GM23248 (cell line): ENCODE measurements around the gene TLE3. TPM values are rescaled to one million over a fixed set of nuclear protein-coding genes. Genes with fewer than 3 reads are reported as not detected.

Experiments
- DNase-seq: peaks from one replicate; pipeline ENCODE4 v3.0.0-alpha.2; 2015
- H2AFZ ChIP-seq: fragments of 200-600 bp; sonication (generic); 2 replicates; pipeline ENCODE4 v1.6.1; 2016; ENCODE audit warnings: antibody characterized with exemption
- H3F3A ChIP-seq: fragments of 200-600 bp; sonication (generic); 2 replicates; pipeline ENCODE4 v1.6.1; 2016; ENCODE audit warnings: mild to moderate bottlenecking, antibody characterized with exemption, mixed run types; ENCODE audit not compliant: insufficient read depth
- H3K27ac ChIP-seq: fragments of 200-600 bp; sonication (generic); 2 replicates; pipeline ENCODE4 v1.5.1; 2016; ENCODE audit warnings: mild to moderate bottlenecking
- H3K27me3 ChIP-seq: fragments of 200-600 bp; sonication (generic); replicated peaks from 2 replicates; pipeline ENCODE4 v1.6.1; 2016; ENCODE audit warnings: mild to moderate bottlenecking; ENCODE audit not compliant: insufficient read depth
- H3K36me3 ChIP-seq: fragments of 200-600 bp; sonication (generic); 2 replicates; pipeline ENCODE4 v1.6.1; 2016; ENCODE audit warnings: low read depth, mild to moderate bottlenecking
- H3K4me1 ChIP-seq: fragments of 200-600 bp; sonication (generic); 2 replicates; pipeline ENCODE4 v1.6.1; 2016; ENCODE audit warnings: mild to moderate bottlenecking; ENCODE audit not compliant: insufficient read depth
- H3K4me2 ChIP-seq: fragments of 200-600 bp; sonication (generic); one replicate; pipeline ENCODE4 v1.6.1; 2016; ENCODE audit warnings: mild to moderate bottlenecking; ENCODE audit not compliant: unreplicated experiment
- H3K4me3 ChIP-seq: fragments of 200-600 bp; sonication (generic); 2 replicates; pipeline ENCODE4 v1.5.1; 2016; ENCODE audit warnings: mild to moderate bottlenecking
- H3K79me2 ChIP-seq: fragments of 200-600 bp; sonication (generic); 2 replicates; pipeline ENCODE4 v1.6.1; 2016; ENCODE audit warnings: mild to moderate bottlenecking; ENCODE audit not compliant: insufficient read depth
- H3K9ac ChIP-seq: fragments of 200-600 bp; sonication (generic); 2 replicates; pipeline ENCODE4 v1.6.1; 2016; ENCODE audit warnings: mild to moderate bottlenecking
- H3K9me2 ChIP-seq: fragments of 200-600 bp; sonication (generic); 2 replicates; pipeline ENCODE4 v1.6.1; 2016; ENCODE audit warnings: mixed run types, mild to moderate bottlenecking, moderate library complexity; ENCODE audit not compliant: insufficient read depth
- H3K9me3 ChIP-seq: fragments of 200-600 bp; sonication (generic); one replicate; pipeline ENCODE4 v1.6.1; 2017; ENCODE audit warnings: low read depth
- H4K20me1 ChIP-seq: fragments of 200-600 bp; sonication (generic); 2 replicates; pipeline ENCODE4 v1.6.0; 2016; ENCODE audit not compliant: insufficient read depth
- EZH2 ChIP-seq: fragments of 200-600 bp; sonication (generic); IDR thresholded peaks from 2 replicates; pipeline ENCODE4 v1.6.1; 2018; ENCODE audit warnings: antibody characterized with exemption, mild to moderate bottlenecking; ENCODE audit not compliant: insufficient read depth, poor library complexity, severe bottlenecking
- EZH2phosphoT487 ChIP-seq: fragments of 200-600 bp; sonication (generic); IDR thresholded peaks from 2 replicates; pipeline ENCODE4 v1.6.1; 2018; ENCODE audit warnings: antibody characterized with exemption, moderate library complexity, mild to moderate bottlenecking, low read depth; ENCODE audit not compliant: insufficient read depth
- WGBS, 2 experiments: methylation state at CpG; one replicate each; pipeline ENCODE4 v1.1.6; 2015 to 2017; ENCODE audit warnings: low lambda C conversion rate in 2 of 2, low coverage in 1 of 2; ENCODE audit errors: missing lambda C conversion rate in 2 of 2; 5-methylcytosine and 5-hydroxymethylcytosine counted together
- in situ Hi-C: fragments of 300-500 bp; cut with MboI; formaldehyde crosslinking; loops from 2 replicates; pipeline ENCODE4 v1.15.0; 2020
- polyA plus RNA-seq: library from polyadenylated mRNA; unstranded; fragments of >200 nt; fragmentation: Nextera tagmentation; extraction: Ambion mirVana; gene quantifications from 2 replicates; pipeline ENCODE4 v1.2.1, GENCODE V29; 2016
- total RNA-seq: library from RNA; depleted of rRNA; stranded (reverse); fragments of >200 nt; shearing (Covaris generic); gene quantifications from 2 replicates; pipeline ENCODE4 v1.2.3, GENCODE V29; 2014

TLE3 gene
- total and polyA plus RNA-seq, 2 experiments from 2014 or later: 11.7 to 37.6 TPM

GRCh38 chr15:70058642-70059360 is 38.9 kb downstream of the TLE3 start:
- 94 to 97% methylated on average over 11 of the region's 11 CpGs for WGBS, 2 experiments
- Histone ChIP-seq H3K36me3 (peaks cover 19% of the 10 kb centered on the region), H4K20me1 (no peaks in the 10 kb centered on the region), H3K27ac (no peak overlapping the region), H3K4me3 (no peak overlapping the region), H3K4me1 (no peaks in the 10 kb centered on the region), H3K79me2 (no peaks in the 10 kb centered on the region), H3K9ac (no peak overlapping the region), H3K9me2 (no peaks in the 10 kb centered on the region), H3F3A (no peaks in the 10 kb centered on the region), H3K4me2 (no peak overlapping the region), H3K9me3 (no peaks in the 10 kb centered on the region), H3K27me3 (no peaks in the 10 kb centered on the region), H2AFZ (no peak overlapping the region)
- in situ Hi-C loops: no loop called here
- no peak for TF ChIP-seq EZH2
- no peak for TF ChIP-seq EZH2phosphoT487
- no peak for DNase-seq

DNA sequence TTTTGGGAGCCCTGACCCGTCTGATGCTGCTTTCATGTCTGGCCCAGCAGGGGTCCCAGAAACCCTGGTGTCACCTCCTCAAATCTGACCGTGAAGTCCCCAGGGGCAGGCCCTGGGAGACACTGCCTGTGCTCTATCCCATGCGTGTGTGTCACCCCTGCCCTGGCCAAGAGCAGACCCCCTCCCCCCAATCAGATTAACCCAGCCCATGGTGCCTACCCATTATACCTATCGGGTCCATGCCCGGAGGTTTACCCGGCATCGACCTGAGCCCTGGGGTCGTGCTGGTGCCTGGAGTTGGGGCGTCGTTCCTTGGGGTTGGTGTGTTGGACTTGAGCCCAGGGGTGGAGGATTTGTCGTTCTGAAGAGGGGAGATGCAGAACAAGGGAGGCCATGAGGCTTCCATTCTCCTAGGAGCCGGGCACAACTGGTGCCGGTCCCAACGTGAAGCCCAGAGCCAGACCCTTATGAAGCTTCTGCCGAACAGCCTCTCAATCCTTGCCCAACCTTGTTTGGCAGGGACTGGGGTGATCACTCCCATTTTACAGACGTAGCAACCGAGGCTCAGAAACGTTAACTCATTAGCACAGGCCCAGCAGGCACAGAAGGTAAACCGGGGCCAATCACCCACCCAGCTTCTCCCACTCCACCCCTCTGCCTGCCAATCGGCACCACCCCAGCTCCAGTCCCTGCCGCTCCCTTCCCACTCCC is 39.6 kb downstream of the TLE3 start:
- Histone ChIP-seq H3K79me2 (no peaks in the 10 kb centered on the region), H3K27me3 (no peaks in the 10 kb centered on the region), H3F3A (no peaks in the 10 kb centered on the region), H3K36me3 (peaks cover 15% of the 10 kb centered on the region; the same call in 1 of the 2 replicates), H3K4me3 (no peak overlapping the region), H4K20me1 (no peaks in the 10 kb centered on the region), H3K4me2 (no peak overlapping the region), H3K27ac (no peak overlapping the region), H3K9me3 (no peaks in the 10 kb centered on the region), H3K4me1 (no peaks in the 10 kb centered on the region), H3K9me2 (no peaks in the 10 kb centered on the region), H3K9ac (no peak overlapping the region), H2AFZ (no peak overlapping the region)
- in situ Hi-C loops: no loop called here
- 86 to 87% methylated on average over 21 of the region's 21 CpGs for WGBS, 2 experiments
- TF ChIP-seq EZH2phosphoT487: no peak
- TF ChIP-seq EZH2: no peak
- no peak for DNase-seq

DNA sequence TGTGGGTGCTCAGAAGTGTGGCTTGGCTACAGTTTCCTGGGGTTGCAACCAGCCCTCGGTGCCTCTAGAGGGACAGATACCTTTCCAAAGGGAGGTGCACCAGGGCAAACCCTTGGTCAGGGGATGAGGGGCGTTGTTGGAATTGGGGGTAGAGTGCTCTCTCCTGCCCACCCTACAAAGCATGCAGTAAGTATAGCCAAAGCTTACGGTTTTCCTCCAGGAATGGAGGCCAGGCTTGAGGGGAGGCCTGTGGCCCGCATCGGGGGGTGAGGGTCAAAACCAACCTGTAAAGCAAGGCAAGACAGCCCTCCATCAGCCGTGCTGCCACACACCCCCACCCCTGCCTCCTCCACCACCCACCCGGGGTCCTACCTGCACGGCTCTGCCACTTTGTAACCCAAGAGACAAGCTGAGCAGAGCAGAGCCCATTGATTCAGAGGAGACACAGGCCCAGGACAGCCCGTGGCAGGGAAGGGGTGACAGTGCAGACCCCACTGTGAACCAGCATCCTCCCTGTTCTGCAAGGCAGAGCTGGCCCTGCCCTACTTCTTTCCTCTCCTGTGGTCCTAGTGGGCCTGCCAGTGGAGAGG is 41.5 kb downstream of the TLE3 start:
- no peaks in the 10 kb centered on the region for H4K20me1 ChIP-seq

GRCh38 chr15:70055601-70056051 is 42.1 kb downstream of the TLE3 start:
- H3K4me3 ChIP-seq: no peak overlapping the region
- no peaks in the 10 kb centered on the region for H4K20me1 ChIP-seq
- 78 to 87% methylated on average over 9 of the region's 9 CpGs for WGBS, 2 experiments
- in situ Hi-C loops: no loop called here
- H2AFZ ChIP-seq: no peak overlapping the region
- H3K9me2 ChIP-seq: no peaks in the 10 kb centered on the region
- H3F3A ChIP-seq: no peaks in the 10 kb centered on the region
- H3K4me1 ChIP-seq: no peaks in the 10 kb centered on the region
- H3K36me3 ChIP-seq: peaks cover 9% of the 10 kb centered on the region; the same call in 1 of the 2 replicates
- no peak overlapping the region for H3K9ac ChIP-seq
- H3K9me3 ChIP-seq: no peaks in the 10 kb centered on the region
- no peak overlapping the region for H3K27ac ChIP-seq
- no peak overlapping the region for H3K4me2 ChIP-seq
- no peak for TF ChIP-seq EZH2
- TF ChIP-seq EZH2phosphoT487: no peak
- DNase-seq: no peak
- no peaks in the 10 kb centered on the region for H3K27me3 ChIP-seq
- H3K79me2 ChIP-seq: no peaks in the 10 kb centered on the region

More for the DNA sequence above, 41.5 kb downstream of the TLE3 start:
- Histone ChIP-seq H3K27me3 (no peaks in the 10 kb centered on the region), H3K9ac (no peak overlapping the region), H3K4me3 (no peak overlapping the region), H3K27ac (no peak overlapping the region), H3K79me2 (no peaks in the 10 kb centered on the region), H3K4me2 (no peak overlapping the region), H3F3A (no peaks in the 10 kb centered on the region), H2AFZ (no peak overlapping the region), H3K9me3 (no peaks in the 10 kb centered on the region), H3K9me2 (no peaks in the 10 kb centered on the region), H3K36me3 (peaks cover 9% of the 10 kb centered on the region; the same call in 1 of the 2 replicates), H3K4me1 (no peaks in the 10 kb centered on the region)
- 95 to 100% methylated on average over 9 of the region's 9 CpGs for WGBS, 2 experiments
- TF ChIP-seq EZH2 (no peak), EZH2phosphoT487 (no peak)
- no peak for DNase-seq
- in situ Hi-C loops: no loop called here
